SU-DHL-6 (cell line): ENCODE data around the gene MBOAT7.

Source experiments
- CTCF ChIP-seq: fragments of 200-600 bp; sonication (generic); IDR thresholded peaks from one replicate; pipeline ENCODE4 v1.5.1; 2017; ENCODE audit warnings: antibody characterized with exemption, mild to moderate bottlenecking, low read length, moderate library complexity; ENCODE audit not compliant: insufficient read depth, poor library complexity, severe bottlenecking
- EZH2phosphoT487 ChIP-seq: fragments of 200-600 bp; sonication (generic), shearing (Covaris generic); conservative IDR thresholded peaks from 2 replicates; pipeline ENCODE4 v1.6.1; 2018; ENCODE audit warnings: mild to moderate bottlenecking, antibody characterized with exemption, low read length, moderate library complexity, mixed read lengths

DNA sequence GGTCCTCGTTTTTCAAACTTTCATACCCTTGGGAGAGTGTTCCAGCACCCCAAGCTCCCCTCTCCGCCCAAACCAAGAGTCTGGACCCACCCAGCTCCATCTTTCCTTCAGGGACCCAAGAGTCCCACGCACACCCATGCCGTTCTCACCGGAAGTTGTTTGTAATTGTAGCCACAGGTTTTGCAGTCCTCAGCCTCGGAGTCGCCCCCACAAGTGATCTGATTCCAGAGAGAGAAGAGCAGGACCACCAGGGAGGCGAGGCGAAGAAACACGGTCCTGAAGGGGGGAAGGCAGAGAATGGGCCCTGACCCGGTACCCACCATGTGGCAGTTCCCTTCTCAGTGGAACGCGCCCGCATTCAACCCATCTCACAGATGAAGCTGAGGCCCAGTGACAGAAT lies 26.5 kb downstream of the MBOAT7 start:
- no peak for TF ChIP-seq CTCF
- no peak for TF ChIP-seq EZH2phosphoT487
